MCF 10A (cell line): ENCODE measurements around the gene RAPSN. TPM values are rescaled to one million over a fixed set of nuclear protein-coding genes. Genes with fewer than 3 reads are reported as not detected.

ENCODE experiments used
- BruUV-seq: library from RNA; stranded (reverse); fragments of 400-500 nt; replicated peaks from 2 replicates; lab custom pipeline; 2021; lab: Mats Ljungman, UMichigan
- CTCF ChIA-PET: fragments of 300-600 bp; sonication (Branson Sonifier 250); formaldehyde crosslinking; extraction: SDS; loops from one replicate; lab custom pipeline; 2021; ENCODE audit warnings: antibody characterized with exemption, inconsistent platforms; lab: Yijun Ruan, JAX
- POLR2A ChIA-PET: fragments of 300-600, 350-650 bp; sonication (Branson Sonifier 250); formaldehyde crosslinking; extraction: SDS; loops from one replicate; lab custom pipeline; 2020; ENCODE audit warnings: antibody characterized with exemption, inconsistent platforms; lab: Yijun Ruan, JAX
- DNase-seq: peaks from one replicate; pipeline ENCODE4 v3.0.0-alpha.2; 2018; ENCODE audit not compliant: unreplicated experiment
- H3K27ac Mint-ChIP-seq: one replicate; pipeline ENCODE4 v1.8.0; 2022; ENCODE audit warnings: mild to moderate bottlenecking, low read depth, mixed read lengths; ENCODE audit not compliant: unreplicated experiment
- H3K27me3 Mint-ChIP-seq: one replicate; pipeline ENCODE4 v1.8.0; 2022; ENCODE audit warnings: mixed read lengths; ENCODE audit not compliant: insufficient read depth, unreplicated experiment
- H3K36me3 Mint-ChIP-seq: one replicate; pipeline ENCODE4 v1.8.0; 2022; ENCODE audit warnings: mild to moderate bottlenecking, moderate library complexity, mixed read lengths; ENCODE audit not compliant: insufficient read depth, unreplicated experiment
- H3K4me1 Mint-ChIP-seq: one replicate; pipeline ENCODE4 v1.8.0; 2022; ENCODE audit warnings: mixed read lengths; ENCODE audit not compliant: insufficient read depth, unreplicated experiment
- H3K4me3 Mint-ChIP-seq: one replicate; pipeline ENCODE4 v1.8.0; 2022; ENCODE audit warnings: mild to moderate bottlenecking, moderate library complexity, mixed read lengths; ENCODE audit not compliant: unreplicated experiment
- H3K9me3 Mint-ChIP-seq: one replicate; pipeline ENCODE4 v1.8.0; 2022; ENCODE audit warnings: mixed read lengths; ENCODE audit not compliant: unreplicated experiment
- intact Hi-C: fragments of 100-400 bp; cut with micrococcal nuclease; formaldehyde crosslinking; loops from 2 replicates; pipeline ENCODE4 v1.14.1; 2022
- total RNA-seq: library from RNA; stranded (reverse); gene quantifications from 2 replicates; pipeline ENCODE4 v1.2.3, GENCODE V29; 2022
- TF ChIP-seq, protein P1 (sequence below): fragments of 200-600 bp; IDR thresholded peaks from one replicate; pipeline ENCODE4 v1.8.0; 2022; ENCODE audit warnings: antibody characterized with exemption, mild to moderate bottlenecking; ENCODE audit not compliant: unreplicated experiment

RAPSN gene
- total RNA-seq, 1 experiment from 2014 or later = 0.51 TPM

DNA sequence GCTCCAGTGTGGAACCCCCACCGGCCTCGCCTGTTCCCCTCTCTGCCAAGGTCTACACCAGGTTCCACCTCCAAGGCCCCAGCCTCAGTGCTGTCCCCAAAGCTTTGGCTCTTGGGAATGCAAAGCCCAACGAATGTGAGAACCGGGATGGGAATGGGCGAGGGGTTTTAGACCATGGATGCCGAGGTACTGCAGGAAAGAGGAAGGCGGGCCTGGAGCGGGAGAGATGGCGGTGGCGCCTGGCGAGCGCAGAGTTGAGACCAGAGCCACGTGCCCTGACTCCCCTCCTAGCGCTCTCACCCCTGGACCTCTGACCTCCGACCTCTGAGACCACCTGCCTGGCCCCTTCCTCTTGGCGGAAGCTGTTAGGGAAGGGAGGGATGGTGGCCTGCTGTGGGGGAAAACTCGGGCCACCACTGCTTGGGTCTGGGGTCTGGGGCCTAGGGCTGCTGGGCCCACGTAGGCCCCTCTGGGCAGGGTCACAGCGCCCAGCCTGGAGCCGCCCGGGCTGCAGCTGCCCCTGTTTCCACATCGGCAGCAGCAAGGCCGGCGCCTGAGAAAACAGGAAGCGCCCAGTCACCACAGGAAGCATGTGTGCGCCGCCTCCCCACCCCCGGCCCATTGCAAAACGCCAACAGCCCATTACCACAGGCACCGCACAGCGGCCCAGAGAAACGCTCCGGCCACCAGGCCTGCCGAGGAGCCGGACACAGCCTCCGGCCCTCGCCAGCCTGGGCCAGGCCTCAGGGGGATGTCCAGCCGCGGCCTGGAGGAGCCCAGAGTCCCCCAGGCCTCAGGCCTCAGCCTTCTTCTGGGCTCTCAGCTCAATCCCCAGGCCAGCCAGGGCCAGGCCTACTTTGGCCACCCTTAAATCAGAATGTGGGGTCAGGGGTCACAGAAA is 54.4 kb downstream of the RAPSN start:
- ChIA-PET POLR2A (interaction anchor here (0.6 kb wide), 1 partner anchor 34 kb away, joined by 3 read pairs; no protein-coding TSS in a partner anchor), CTCF (interaction anchor here (0.6 to 1.9 kb wide), 4 partner anchors 10 to 46 kb away, joined by 3 to 7 read pairs (median 4); no protein-coding TSS in a partner anchor)
- Mint-ChIP-seq H3K4me1 (no peaks in the 10 kb centered on the region), H3K27me3 (no peaks in the 10 kb centered on the region), H3K9me3 (no peaks in the 10 kb centered on the region), H3K27ac (no peak overlapping the region), H3K36me3 (no peaks in the 10 kb centered on the region), H3K4me3 (no peak overlapping the region)
- BruUV-seq = no TSS peak
- peak; percentile 72 for DNase-seq
- TF ChIP-seq, protein P1, sequence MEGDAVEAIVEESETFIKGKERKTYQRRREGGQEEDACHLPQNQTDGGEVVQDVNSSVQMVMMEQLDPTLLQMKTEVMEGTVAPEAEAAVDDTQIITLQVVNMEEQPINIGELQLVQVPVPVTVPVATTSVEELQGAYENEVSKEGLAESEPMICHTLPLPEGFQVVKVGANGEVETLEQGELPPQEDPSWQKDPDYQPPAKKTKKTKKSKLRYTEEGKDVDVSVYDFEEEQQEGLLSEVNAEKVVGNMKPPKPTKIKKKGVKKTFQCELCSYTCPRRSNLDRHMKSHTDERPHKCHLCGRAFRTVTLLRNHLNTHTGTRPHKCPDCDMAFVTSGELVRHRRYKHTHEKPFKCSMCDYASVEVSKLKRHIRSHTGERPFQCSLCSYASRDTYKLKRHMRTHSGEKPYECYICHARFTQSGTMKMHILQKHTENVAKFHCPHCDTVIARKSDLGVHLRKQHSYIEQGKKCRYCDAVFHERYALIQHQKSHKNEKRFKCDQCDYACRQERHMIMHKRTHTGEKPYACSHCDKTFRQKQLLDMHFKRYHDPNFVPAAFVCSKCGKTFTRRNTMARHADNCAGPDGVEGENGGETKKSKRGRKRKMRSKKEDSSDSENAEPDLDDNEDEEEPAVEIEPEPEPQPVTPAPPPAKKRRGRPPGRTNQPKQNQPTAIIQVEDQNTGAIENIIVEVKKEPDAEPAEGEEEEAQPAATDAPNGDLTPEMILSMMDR = no peak
- intact Hi-C loops = no loop called here

DNA sequence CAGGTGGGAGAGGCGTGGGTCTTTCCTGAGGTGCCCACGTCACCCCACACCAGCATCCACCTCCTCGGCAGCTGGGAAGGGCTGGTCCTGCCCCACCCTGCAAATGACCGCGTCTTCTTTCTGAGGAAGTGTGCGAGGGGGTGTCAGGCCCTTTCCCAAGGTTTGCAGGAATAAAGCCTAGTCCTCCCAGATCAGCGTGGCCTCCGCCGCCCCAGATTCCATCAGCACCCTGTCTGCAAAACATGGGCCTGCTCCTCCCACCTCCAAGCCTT is 55.0 kb downstream of the RAPSN start:
- Mint-ChIP-seq H3K9me3 (no peaks in the 10 kb centered on the region), H3K4me1 (no peaks in the 10 kb centered on the region), H3K27me3 (no peaks in the 10 kb centered on the region), H3K4me3 (no peak overlapping the region), H3K36me3 (peaks cover 3% of the 10 kb centered on the region), H3K27ac (no peak overlapping the region)
- BruUV-seq = no TSS peak
- ChIA-PET POLR2A (interaction anchor here (0.8 kb wide), 1 partner anchor 22 kb away, joined by 3 read pairs; no protein-coding TSS in a partner anchor), CTCF (interaction anchor here (1.1 to 2.4 kb wide), 3 partner anchors 18 to 46 kb away, joined by 3 to 12 read pairs (median 4); no protein-coding TSS in a partner anchor)
- intact Hi-C loops = no loop called here
- TF ChIP-seq, protein P1 = no peak
- DNase-seq = no peak

DNA sequence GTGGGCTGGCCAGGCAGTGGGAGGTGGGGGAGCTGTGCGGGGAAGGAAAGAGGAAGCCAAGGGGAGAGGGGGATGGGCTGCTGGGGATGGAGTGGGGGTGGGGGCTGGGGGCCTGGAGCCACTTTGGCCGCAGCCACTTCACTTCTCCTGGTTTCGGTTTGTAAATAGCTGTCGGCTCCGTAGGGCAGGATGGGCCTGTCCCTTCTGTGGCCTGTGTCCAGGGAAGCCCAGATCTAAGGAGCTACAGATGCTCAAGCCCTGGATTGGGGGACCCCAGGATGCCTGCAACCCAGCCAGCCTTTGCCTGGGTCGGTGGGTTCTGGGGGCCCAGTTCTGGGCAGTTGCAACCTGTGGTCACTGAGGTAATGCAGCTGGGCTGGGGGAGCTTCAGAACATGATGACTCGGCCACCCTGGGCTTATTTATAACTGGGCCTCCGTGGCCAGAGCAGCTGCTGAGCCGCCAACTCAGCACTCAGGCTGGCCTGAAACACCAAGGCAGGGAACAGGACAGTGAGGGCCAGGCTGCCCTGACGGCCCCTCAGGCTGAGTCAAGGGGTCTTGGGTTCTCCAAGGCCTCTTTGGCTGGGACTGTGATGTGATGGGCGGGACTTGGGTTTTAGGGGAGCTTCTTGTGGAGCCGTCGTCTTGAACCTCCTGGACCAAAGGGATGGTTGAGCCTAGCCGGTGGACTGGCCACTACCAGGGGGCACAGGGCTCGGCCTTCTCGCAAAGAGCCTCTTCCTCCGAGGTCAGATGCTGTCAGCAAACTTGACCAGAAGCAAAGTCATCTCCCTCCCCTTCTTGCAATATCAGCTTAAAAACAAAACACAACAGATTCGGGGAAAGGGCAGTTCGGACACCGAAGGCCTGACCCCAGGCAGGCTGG is 55.5 kb downstream of the RAPSN start:
- Mint-ChIP-seq H3K4me3 (no peak overlapping the region), H3K36me3 (peaks cover 6% of the 10 kb centered on the region), H3K9me3 (no peaks in the 10 kb centered on the region), H3K27me3 (no peaks in the 10 kb centered on the region), H3K4me1 (no peaks in the 10 kb centered on the region), H3K27ac (no peak overlapping the region)
- TF ChIP-seq, protein P1 = no peak
- DNase-seq = no peak
- BruUV-seq = no TSS peak
- POLR2A ChIA-PET = interaction anchor here (0.8 kb wide), 1 partner anchor 23 kb away, joined by 3 read pairs; no protein-coding TSS in a partner anchor
- CTCF ChIA-PET = interaction anchor here (0.8 to 2.4 kb wide), 4 partner anchors 14 to 45 kb away, joined by 3 to 12 read pairs (median 4); no protein-coding TSS in a partner anchor
- intact Hi-C loops = no loop called here
